Keratinocyte (primary cell): Measurements from ENCODE around the gene LGR6. TPM values are rescaled to one million over a fixed set of nuclear protein-coding genes. Genes with fewer than 3 reads are reported as not detected.
"Not testable (repeated sequence)": the region's sequence is repeated elsewhere in the genome, so short reads cannot be mapped to it uniquely, and the experiment has no call there.

Source experiments
- DNase-seq: peaks from one replicate; pipeline ENCODE4 v3.0.0-alpha.2; 2011; ENCODE audit warnings: low read depth, missing footprints, low spot score
- FAIRE-seq: peaks from 2 replicates; lab custom pipeline; 2011; peaks lifted over from hg19 to GRCh38; lab: Jason Lieb, UNC
- H2AFZ ChIP-seq: 2 replicates; pipeline ENCODE4 v1.6.0; 2012; ENCODE audit warnings: low read length, control low read depth, inconsistent platforms; ENCODE audit not compliant: control insufficient read depth
- H3K27ac ChIP-seq: 2 replicates; pipeline ENCODE4 v1.5.1; 2011; ENCODE audit warnings: low read length; ENCODE audit not compliant: control insufficient read depth, insufficient read depth
- H3K27me3 ChIP-seq: 3 replicates; pipeline ENCODE4 v1.6.0; 2011; ENCODE audit warnings: low read length; ENCODE audit not compliant: control insufficient read depth, insufficient read depth; ENCODE audit errors: extremely low read depth
- H3K36me3 ChIP-seq, 2 experiments: 2 replicates in 1 of 2; 3 replicates in 1 of 2; pipeline ENCODE4 v1.5.1; 2011; ENCODE audit warnings: low read length in 2 of 2, mild to moderate bottlenecking in 1 of 2; ENCODE audit not compliant: control insufficient read depth in 2 of 2, insufficient read depth in 2 of 2; ENCODE audit errors: extremely low read depth in 1 of 2
- H3K4me1 ChIP-seq: 3 replicates; pipeline ENCODE4 v1.5.1; 2011; ENCODE audit warnings: low read length; ENCODE audit not compliant: control insufficient read depth, insufficient read depth; ENCODE audit errors: extremely low read depth
- H3K4me2 ChIP-seq: 3 replicates; pipeline ENCODE4 v1.6.0; 2011; ENCODE audit warnings: low read depth, low read length; ENCODE audit not compliant: control insufficient read depth, insufficient read depth; ENCODE audit errors: extremely low read depth
- H3K4me3 ChIP-seq, 3 experiments: fragments of 200-600 bp in 1 of 3; sonication (generic) in 1 of 3; 2 replicates in 2 of 3; 3 replicates in 1 of 3; pipeline ENCODE4 v1.5.1; 2011 to 2016; ENCODE audit warnings: low read length in 3 of 3, mild to moderate bottlenecking in 3 of 3, control low read depth in 2 of 3, inconsistent platforms in 1 of 3, low read depth in 1 of 3, mixed read lengths in 1 of 3, mixed run types in 1 of 3, moderate library complexity in 1 of 3; ENCODE audit not compliant: control insufficient read depth in 2 of 3, insufficient read depth in 2 of 3; ENCODE audit errors: extremely low read depth in 1 of 3
- H3K79me2 ChIP-seq: 2 replicates; pipeline ENCODE4 v1.6.0; 2012; ENCODE audit warnings: low read length; ENCODE audit not compliant: control insufficient read depth, insufficient read depth
- H3K9ac ChIP-seq: 3 replicates; pipeline ENCODE4 v1.6.0; 2011; ENCODE audit warnings: low read length; ENCODE audit not compliant: control insufficient read depth, insufficient read depth; ENCODE audit errors: extremely low read depth
- H3K9me1 ChIP-seq: 3 replicates; pipeline ENCODE4 v1.6.0; 2011; ENCODE audit warnings: low read length; ENCODE audit not compliant: control insufficient read depth, insufficient read depth; ENCODE audit errors: extremely low read depth
- H3K9me3 ChIP-seq: 2 replicates; pipeline ENCODE4 v1.5.1; 2012; ENCODE audit warnings: low read depth, low read length; ENCODE audit not compliant: control insufficient read depth
- H4K20me1 ChIP-seq: 3 replicates; pipeline ENCODE4 v1.6.0; 2011; ENCODE audit warnings: low read length; ENCODE audit not compliant: control insufficient read depth, insufficient read depth; ENCODE audit errors: extremely low read depth
- EZH2 ChIP-seq: IDR thresholded peaks from one replicate; pipeline ENCODE4 v1.6.1; 2012; ENCODE audit warnings: inconsistent platforms, mild to moderate bottlenecking, low read length, moderate library complexity
- dilution Hi-C: fragments of 300-500 bp; cut with MboI; formaldehyde crosslinking; loops from one replicate; pipeline ENCODE4 v1.7.0; 2020; ENCODE audit warnings: low sequenced_read_pairs; ENCODE audit not compliant: extremely low pct_ligation_motif_present
- polyA plus RNA-seq, 5 experiments: library from polyadenylated mRNA; depleted of rRNA in 3 of 5; stranded (reverse) in 3 of 5; stranded (forward) in 1 of 5; unstranded in 1 of 5; fragments of >200 nt; gene quantifications; 1 replicate in 1 of 5; 2 replicates in 3 of 5; 3 replicates in 1 of 5; pipeline versions ENCODE4 v1.2.1 to v1.2.3, GENCODE V29; 2011 to 2012; ENCODE audit warnings: missing spikeins in 2 of 5, low read depth in 1 of 5, low replicate concordance in 1 of 5
- TF ChIP-seq, protein P1 (sequence below), 3 experiments: IDR thresholded peaks in 1 of 3; conservative IDR thresholded peaks in 1 of 3; optimal IDR thresholded peaks in 1 of 3; 2 replicates in 2 of 3; 3 replicates in 1 of 3; pipeline versions ENCODE3 to v1.5.1; 2011; ENCODE audit warnings: low read length in 3 of 3, mild to moderate bottlenecking in 3 of 3, moderate library complexity in 2 of 3, control low read depth in 1 of 3, inconsistent platforms in 1 of 3; ENCODE audit not compliant: insufficient read depth in 2 of 3; ENCODE audit errors: extremely low read depth in 1 of 3

Gene LGR6
- polyA plus RNA-seq, 1 donor (not counting 4 experiments of a cell fraction or from before 2014, with no cell fraction given), result 0.42 TPM

DNA sequence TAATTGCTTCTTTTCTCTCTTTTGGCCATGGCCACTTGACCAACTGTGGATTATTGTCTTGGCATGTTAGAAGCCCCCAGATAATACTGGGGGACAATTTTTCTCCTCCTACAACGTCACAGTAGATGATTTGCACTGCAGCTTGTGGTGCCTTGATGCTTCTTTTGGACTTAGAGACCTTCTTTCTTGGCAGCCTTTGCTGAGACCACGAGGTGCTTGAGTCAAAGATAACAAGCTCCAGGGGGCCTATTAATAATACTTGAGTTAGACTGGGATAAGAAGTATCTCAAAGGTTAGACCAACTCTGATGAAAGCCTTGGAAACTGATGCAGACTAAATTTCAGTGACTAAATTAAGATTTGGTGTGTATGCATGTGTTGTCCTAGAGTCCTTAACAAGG lies 158.1 kb downstream of the LGR6 start:
- peaks cover 29% of the 10 kb centered on the region for H3K79me2 ChIP-seq

DNA sequence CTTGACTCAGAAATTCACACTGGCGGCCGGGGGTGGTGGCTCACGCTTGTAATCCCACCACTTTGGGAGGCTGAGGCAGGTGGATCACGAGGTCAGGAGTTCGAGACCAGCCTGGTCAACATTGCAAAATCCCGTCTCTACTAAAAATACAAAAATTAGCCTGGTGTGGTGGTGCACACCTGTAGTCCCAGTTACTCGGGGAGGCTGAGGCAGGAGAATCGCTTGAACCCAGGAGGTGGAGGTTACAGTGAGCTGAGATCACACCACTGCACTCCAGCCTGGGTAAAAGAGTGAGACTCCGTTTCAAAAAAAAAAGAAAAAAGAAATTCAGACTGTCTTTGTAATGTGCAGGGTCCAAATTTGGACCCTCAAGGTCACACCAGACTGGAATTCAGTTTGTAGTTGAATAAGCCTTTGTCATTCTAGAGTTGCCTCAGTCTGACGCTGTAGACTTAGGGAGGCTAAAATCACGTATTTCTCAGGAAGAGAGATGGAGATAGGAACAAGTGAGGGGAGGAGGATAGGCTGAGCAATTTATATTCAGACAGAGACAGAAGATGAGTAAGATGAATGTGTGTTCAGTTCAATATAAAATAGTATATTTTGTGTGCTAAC lies 159.1 kb downstream of the LGR6 start:
- H3K27me3 ChIP-seq, H3K9me1 ChIP-seq, DNase-seq, H3K9ac ChIP-seq, H3K9me3 ChIP-seq, H3K36me3 ChIP-seq, H4K20me1 ChIP-seq, H3K4me3 ChIP-seq, H2AFZ ChIP-seq, H3K27ac ChIP-seq, dilution Hi-C loops, FAIRE-seq, H3K4me2 ChIP-seq: not testable (repeated sequence)
- Histone ChIP-seq H3K79me2 (peaks cover 29% of the 10 kb centered on the region), H3K4me1 (peaks cover 17% of the 10 kb centered on the region)

More for the DNA sequence above, 158.1 kb downstream of the LGR6 start:
- no peaks in the 10 kb centered on the region for H3K36me3 ChIP-seq
- H2AFZ ChIP-seq, result no peak overlapping the region
- FAIRE-seq, result no peak
- no peaks in the 10 kb centered on the region for H3K9me3 ChIP-seq
- no peaks in the 10 kb centered on the region for H4K20me1 ChIP-seq
- peaks cover 17% of the 10 kb centered on the region for H3K4me1 ChIP-seq
- no peak overlapping the region for H3K27ac ChIP-seq
- dilution Hi-C loops, result no loop called here
- H3K4me2 ChIP-seq, result no peak overlapping the region
- no peaks in the 10 kb centered on the region for H3K27me3 ChIP-seq
- no peaks in the 10 kb centered on the region for H3K9me1 ChIP-seq
- DNase-seq, result no peak
- no peak overlapping the region for H3K4me3 ChIP-seq
- TF ChIP-seq EZH2, result no peak
- TF ChIP-seq, protein P1, sequence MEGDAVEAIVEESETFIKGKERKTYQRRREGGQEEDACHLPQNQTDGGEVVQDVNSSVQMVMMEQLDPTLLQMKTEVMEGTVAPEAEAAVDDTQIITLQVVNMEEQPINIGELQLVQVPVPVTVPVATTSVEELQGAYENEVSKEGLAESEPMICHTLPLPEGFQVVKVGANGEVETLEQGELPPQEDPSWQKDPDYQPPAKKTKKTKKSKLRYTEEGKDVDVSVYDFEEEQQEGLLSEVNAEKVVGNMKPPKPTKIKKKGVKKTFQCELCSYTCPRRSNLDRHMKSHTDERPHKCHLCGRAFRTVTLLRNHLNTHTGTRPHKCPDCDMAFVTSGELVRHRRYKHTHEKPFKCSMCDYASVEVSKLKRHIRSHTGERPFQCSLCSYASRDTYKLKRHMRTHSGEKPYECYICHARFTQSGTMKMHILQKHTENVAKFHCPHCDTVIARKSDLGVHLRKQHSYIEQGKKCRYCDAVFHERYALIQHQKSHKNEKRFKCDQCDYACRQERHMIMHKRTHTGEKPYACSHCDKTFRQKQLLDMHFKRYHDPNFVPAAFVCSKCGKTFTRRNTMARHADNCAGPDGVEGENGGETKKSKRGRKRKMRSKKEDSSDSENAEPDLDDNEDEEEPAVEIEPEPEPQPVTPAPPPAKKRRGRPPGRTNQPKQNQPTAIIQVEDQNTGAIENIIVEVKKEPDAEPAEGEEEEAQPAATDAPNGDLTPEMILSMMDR (optimal IDR thresholded peaks at IDR 0.05 in 1 of 3, IDR thresholded peaks at IDR 0.05 in 1 of 3, conservative IDR thresholded peaks at IDR 0.05 in 1 of 3; ENCODE audit: extremely low read depth in 1 of 3, insufficient read depth in 2 of 3, low read length in 3 of 3), result no peak
- H3K9ac ChIP-seq, result no peak overlapping the region
